Neural crest cell (in vitro differentiated cells): ENCODE data around the gene RAC2. TPM values are rescaled to one million over a fixed set of nuclear protein-coding genes. Genes with fewer than 3 reads are reported as not detected.
"Not testable (repeated sequence)": the region's sequence is repeated elsewhere in the genome, so short reads cannot be mapped to it uniquely, and the experiment has no call there.

ENCODE experiments used
- DNase-seq: peaks from one replicate; pipeline ENCODE4 v3.0.0; 2021; ENCODE audit warnings: low read depth, mixed read lengths, low spot score
- H3K27ac Mint-ChIP-seq: one replicate; pipeline ENCODE4 v1.8.0; 2021; ENCODE audit warnings: mild to moderate bottlenecking, mixed read lengths; ENCODE audit not compliant: unreplicated experiment
- H3K27me3 Mint-ChIP-seq: 2 replicates; pipeline ENCODE4 v1.8.0; 2021; ENCODE audit warnings: low read depth, mild to moderate bottlenecking, mixed read lengths
- H3K36me3 Mint-ChIP-seq: 2 replicates; pipeline ENCODE4 v1.8.0; 2021; ENCODE audit warnings: low read depth, mild to moderate bottlenecking, mixed read lengths
- H3K4me1 Mint-ChIP-seq: 2 replicates; pipeline ENCODE4 v1.8.0; 2021; ENCODE audit warnings: mixed read lengths
- H3K4me3 Mint-ChIP-seq: one replicate; pipeline ENCODE4 v1.8.0; 2021; ENCODE audit warnings: mild to moderate bottlenecking, mixed read lengths
- H3K9me3 Mint-ChIP-seq: 2 replicates; pipeline ENCODE4 v1.8.0; 2021; ENCODE audit warnings: mixed read lengths
- CTCF ChIP-seq: fragments of 200-600 bp; sonication (generic); conservative IDR thresholded peaks from 2 replicates; pipeline ENCODE4 v1.5.0; 2021; ENCODE audit warnings: antibody characterized with exemption, mild to moderate bottlenecking
- total RNA-seq: library from RNA; stranded (reverse); gene quantifications from 2 replicates; pipeline ENCODE4 v1.2.1, GENCODE V29; 2021

Gene RAC2
- total RNA-seq, 1 donor from 2014 or later, result 0.21 TPM

- Mint-ChIP-seq H3K4me1 (peaks cover 8% of the 10 kb centered on the region), H3K27me3 (peaks cover 45% of the 10 kb centered on the region), H3K9me3 (no peaks in the 10 kb centered on the region), H3K4me3 (no peak overlapping the region), H3K27ac (no peak overlapping the region), H3K36me3 (no peaks in the 10 kb centered on the region)
- no peak for TF ChIP-seq CTCF
- no peak for DNase-seq
Measured at GRCh38 chr22:37254209-37254866, 10.3 kb upstream of the RAC2 start.

- DNase-seq, result no peak
- H3K27me3 Mint-ChIP-seq, result peaks cover 37% of the 10 kb centered on the region
- no peaks in the 10 kb centered on the region for H3K9me3 Mint-ChIP-seq
- H3K4me3 Mint-ChIP-seq, result no peak overlapping the region
- peaks cover 3% of the 10 kb centered on the region for H3K4me1 Mint-ChIP-seq
- H3K36me3 Mint-ChIP-seq, result no peaks in the 10 kb centered on the region
- H3K27ac Mint-ChIP-seq, result no peak overlapping the region
- no peak for TF ChIP-seq CTCF
Measured at GRCh38 chr22:37253126-37253660, 9.1 kb upstream of the RAC2 start.

GRCh38 chr22:37251836-37252235, 7.8 kb upstream of the RAC2 start:
- H3K4me1 Mint-ChIP-seq, H3K27ac Mint-ChIP-seq, H3K4me3 Mint-ChIP-seq, H3K36me3 Mint-ChIP-seq, H3K9me3 Mint-ChIP-seq, DNase-seq: not testable (repeated sequence)
- H3K27me3 Mint-ChIP-seq, result peaks cover 32% of the 10 kb centered on the region

- Mint-ChIP-seq H3K9me3 (no peaks in the 10 kb centered on the region), H3K27me3 (peaks cover 16% of the 10 kb centered on the region), H3K27ac (no peak overlapping the region), H3K4me3 (no peak overlapping the region), H3K36me3 (no peaks in the 10 kb centered on the region), H3K4me1 (peaks cover 3% of the 10 kb centered on the region)
- no peak for TF ChIP-seq CTCF
- no peak for DNase-seq
Measured at GRCh38 chr22:37249986-37250385, 5.9 kb upstream of the RAC2 start.

GRCh38 chr22:37248251-37248650, 4.2 kb upstream of the RAC2 start:
- Mint-ChIP-seq H3K4me3 (no peak overlapping the region), H3K27ac (no peak overlapping the region), H3K36me3 (no peaks in the 10 kb centered on the region), H3K4me1 (peaks cover 2% of the 10 kb centered on the region), H3K9me3 (no peaks in the 10 kb centered on the region), H3K27me3 (peaks cover 9% of the 10 kb centered on the region)
- TF ChIP-seq CTCF, result no peak
- DNase-seq, result no peak

- Mint-ChIP-seq H3K4me3 (no peak overlapping the region), H3K9me3 (no peaks in the 10 kb centered on the region), H3K27me3 (no peaks in the 10 kb centered on the region), H3K27ac (no peak overlapping the region), H3K4me1 (peaks cover 6% of the 10 kb centered on the region), H3K36me3 (no peaks in the 10 kb centered on the region)
- no peak for DNase-seq
- no peak for TF ChIP-seq CTCF
Measured at GRCh38 chr22:37245740-37246139, 1.7 kb upstream of the RAC2 start.
